HEK293 (cell line): ENCODE measurements around the gene HOXA6.

Experiments
- BCL11A ChIP-seq: fragments of 450-650 bp; formaldehyde crosslinking; IDR thresholded peaks from 2 replicates; pipeline ENCODE4 v1.5.1; 2016; ENCODE audit warnings: low read depth, missing biosample characterization, missing genetic modification characterization
- BCL11B ChIP-seq: fragments of 450-650 bp; formaldehyde crosslinking; IDR thresholded peaks from 2 replicates; pipeline ENCODE4 v1.5.1; 2016; ENCODE audit warnings: low read depth, missing biosample characterization, missing genetic modification characterization
- KLF9 ChIP-seq: fragments of 450-650 bp; formaldehyde crosslinking; IDR thresholded peaks from 2 replicates; pipeline ENCODE4 v1.5.1; 2016; ENCODE audit warnings: missing biosample characterization, missing genetic modification characterization, low read depth
- MYNN ChIP-seq: fragments of 450-650 bp; formaldehyde crosslinking; IDR thresholded peaks from 2 replicates; pipeline ENCODE4 v1.5.1; 2016; ENCODE audit warnings: missing biosample characterization, missing genetic modification characterization, borderline replicate concordance
- PBX3 ChIP-seq: sonication (generic); formaldehyde crosslinking; IDR thresholded peaks from 2 replicates; pipeline ENCODE4 v1.8.1; 2022; ENCODE audit warnings: mild to moderate bottlenecking, moderate library complexity, missing genetic modification reagents
- PRDM10 ChIP-seq: fragments of 450-650 bp; formaldehyde crosslinking; IDR thresholded peaks from 2 replicates; pipeline ENCODE4 v1.5.1; 2016; ENCODE audit warnings: missing biosample characterization, missing genetic modification characterization
- PRDM2 ChIP-seq: fragments of 450-650 bp; formaldehyde crosslinking; IDR thresholded peaks from 2 replicates; pipeline ENCODE4 v1.5.1; 2016; ENCODE audit warnings: missing biosample characterization, missing genetic modification characterization, borderline replicate concordance
- SP2 ChIP-seq: fragments of 450-650 bp; formaldehyde crosslinking; IDR thresholded peaks from 2 replicates; pipeline ENCODE4 v1.5.1; 2016; ENCODE audit warnings: missing biosample characterization, missing genetic modification characterization
- YY1 ChIP-seq: fragments of 450-650 bp; formaldehyde crosslinking; IDR thresholded peaks from 2 replicates; pipeline ENCODE4 v1.5.1; 2018; ENCODE audit warnings: missing biosample characterization, missing genetic modification characterization
- ZBTB17 ChIP-seq: fragments of 450-650 bp; formaldehyde crosslinking; IDR thresholded peaks from 2 replicates; pipeline ENCODE4 v1.5.1; 2016; ENCODE audit warnings: missing biosample characterization, missing genetic modification characterization
- ZBTB49 ChIP-seq: fragments of 450-650 bp; formaldehyde crosslinking; IDR thresholded peaks from 2 replicates; pipeline ENCODE4 v1.5.1; 2016; ENCODE audit warnings: missing biosample characterization, missing genetic modification characterization, low read depth
- ZBTB6 ChIP-seq: fragments of 450-650 bp; formaldehyde crosslinking; IDR thresholded peaks from 2 replicates; pipeline ENCODE4 v1.5.1; 2017; ENCODE audit warnings: missing biosample characterization, missing genetic modification characterization
- ZBTB8A ChIP-seq: fragments of 450-650 bp; formaldehyde crosslinking; IDR thresholded peaks from 2 replicates; pipeline ENCODE4 v1.5.1; 2016; ENCODE audit warnings: missing biosample characterization, missing genetic modification characterization
- ZNF114 ChIP-seq: fragments of 450-650 bp; formaldehyde crosslinking; IDR thresholded peaks from 2 replicates; pipeline ENCODE4 v1.5.0; 2017; ENCODE audit warnings: missing biosample characterization, missing genetic modification characterization
- ZNF221 ChIP-seq: fragments of 450-650 bp; formaldehyde crosslinking; IDR thresholded peaks from 2 replicates; pipeline ENCODE4 v1.5.1; 2017; ENCODE audit warnings: missing biosample characterization, missing genetic modification characterization, borderline replicate concordance
- ZNF24 ChIP-seq: fragments of 450-650 bp; formaldehyde crosslinking; IDR thresholded peaks from 2 replicates; pipeline ENCODE4 v1.5.1; 2016; ENCODE audit warnings: missing biosample characterization, missing genetic modification characterization
- ZNF324 ChIP-seq: fragments of 450-650 bp; formaldehyde crosslinking; IDR thresholded peaks from 2 replicates; pipeline ENCODE4 v1.5.1; 2016; ENCODE audit warnings: missing biosample characterization, missing genetic modification characterization
- ZNF335 ChIP-seq: fragments of 450-650 bp; formaldehyde crosslinking; conservative IDR thresholded peaks from 2 replicates; pipeline ENCODE4 v1.5.1; 2016; ENCODE audit warnings: missing biosample characterization, missing genetic modification characterization
- ZNF350 ChIP-seq: fragments of 450-650 bp; formaldehyde crosslinking; IDR thresholded peaks from 2 replicates; pipeline ENCODE4 v1.5.0; 2017; ENCODE audit warnings: missing biosample characterization, mild to moderate bottlenecking, missing genetic modification characterization
- ZNF423 ChIP-seq: fragments of 450-650 bp; formaldehyde crosslinking; IDR thresholded peaks from 2 replicates; pipeline ENCODE4 v1.5.1; 2016; ENCODE audit warnings: missing biosample characterization, missing genetic modification characterization
- ZNF473 ChIP-seq: fragments of 450-650 bp; formaldehyde crosslinking; IDR thresholded peaks from 2 replicates; pipeline ENCODE4 v1.5.1; 2017; ENCODE audit warnings: missing biosample characterization, missing genetic modification characterization
- ZNF488 ChIP-seq: fragments of 450-650 bp; formaldehyde crosslinking; IDR thresholded peaks from 2 replicates; pipeline ENCODE4 v1.5.1; 2016; ENCODE audit warnings: missing biosample characterization, missing genetic modification characterization
- ZNF571 ChIP-seq: fragments of 450-650 bp; formaldehyde crosslinking; IDR thresholded peaks from 2 replicates; pipeline ENCODE4 v1.5.0; 2017; ENCODE audit warnings: missing biosample characterization, missing genetic modification characterization

The HOXA6 gene

GRCh38 chr7:27130540-27131389 lies 16.8 kb downstream of the HOXA6 start, which contains the start of gene HOXA4 (continued):
- TF ChIP-seq ZNF488 (tag by site-specific recombination) (no peak), ZNF350 (tag by site-specific recombination) (no peak), ZBTB6 (tag by site-specific recombination) (0 out of 2 replicates have a peak, but pooled peaks have one; percentile 28), ZNF221 (tag by site-specific recombination) (no peak), MYNN (tag by site-specific recombination) (no peak), PRDM10 (tag by site-specific recombination) (peak; percentile 43), SP2 (tag by site-specific recombination) (peak; percentile 85), ZNF335 (tag by site-specific recombination) (peak; percentile 77), BCL11A (tag by site-specific recombination) (peak; percentile 73), PBX3 (CRISPR knock-in tag) (0 out of 2 replicates have a peak, but pooled peaks have one; percentile 40), KLF9 (tag by site-specific recombination) (peak; percentile 68), PRDM2 (tag by site-specific recombination) (no peak), ZNF114 (tag by site-specific recombination) (no peak), ZNF571 (tag by site-specific recombination) (no peak), YY1 (tag by site-specific recombination) (0 out of 2 replicates have a peak, but pooled peaks have one; percentile 36), ZBTB17 (peak; percentile 85), ZNF24 (tag by site-specific recombination) (no peak), BCL11B (tag by site-specific recombination) (peak; percentile 52; the same call in 1 of the 2 replicates), ZNF324 (tag by site-specific recombination) (0 out of 2 replicates have a peak, but pooled peaks have one; percentile 13), ZBTB49 (tag by site-specific recombination) (no peak), ZNF423 (tag by site-specific recombination) (peak; percentile 18; the same call in 1 of the 2 replicates), ZBTB8A (tag by site-specific recombination) (peak; percentile 98), ZNF473 (tag by site-specific recombination) (no peak)
